MCF 10A (cell line): ENCODE data around the gene RAE1. TPM values are rescaled to one million over a fixed set of nuclear protein-coding genes. Genes with fewer than 3 reads are reported as not detected.

Experiments used
- BruUV-seq: library from RNA; stranded (reverse); fragments of 400-500 nt; replicated peaks from 2 replicates; lab custom pipeline; 2021; lab: Mats Ljungman, UMichigan
- CTCF ChIA-PET: fragments of 300-600 bp; sonication (Branson Sonifier 250); formaldehyde crosslinking; extraction: SDS; loops from one replicate; lab custom pipeline; 2021; ENCODE audit warnings: antibody characterized with exemption, inconsistent platforms; lab: Yijun Ruan, JAX
- POLR2A ChIA-PET: fragments of 300-600, 350-650 bp; sonication (Branson Sonifier 250); formaldehyde crosslinking; extraction: SDS; loops from one replicate; lab custom pipeline; 2020; ENCODE audit warnings: antibody characterized with exemption, inconsistent platforms; lab: Yijun Ruan, JAX
- DNase-seq: peaks from one replicate; pipeline ENCODE4 v3.0.0-alpha.2; 2018; ENCODE audit not compliant: unreplicated experiment
- H3K27ac Mint-ChIP-seq: one replicate; pipeline ENCODE4 v1.8.0; 2022; ENCODE audit warnings: mild to moderate bottlenecking, low read depth, mixed read lengths; ENCODE audit not compliant: unreplicated experiment
- H3K27me3 Mint-ChIP-seq: one replicate; pipeline ENCODE4 v1.8.0; 2022; ENCODE audit warnings: mixed read lengths; ENCODE audit not compliant: insufficient read depth, unreplicated experiment
- H3K36me3 Mint-ChIP-seq: one replicate; pipeline ENCODE4 v1.8.0; 2022; ENCODE audit warnings: mild to moderate bottlenecking, moderate library complexity, mixed read lengths; ENCODE audit not compliant: insufficient read depth, unreplicated experiment
- H3K4me1 Mint-ChIP-seq: one replicate; pipeline ENCODE4 v1.8.0; 2022; ENCODE audit warnings: mixed read lengths; ENCODE audit not compliant: insufficient read depth, unreplicated experiment
- H3K4me3 Mint-ChIP-seq: one replicate; pipeline ENCODE4 v1.8.0; 2022; ENCODE audit warnings: mild to moderate bottlenecking, moderate library complexity, mixed read lengths; ENCODE audit not compliant: unreplicated experiment
- H3K9me3 Mint-ChIP-seq: one replicate; pipeline ENCODE4 v1.8.0; 2022; ENCODE audit warnings: mixed read lengths; ENCODE audit not compliant: unreplicated experiment
- intact Hi-C: fragments of 100-400 bp; cut with micrococcal nuclease; formaldehyde crosslinking; loops from 2 replicates; pipeline ENCODE4 v1.14.1; 2022
- total RNA-seq: library from RNA; stranded (reverse); gene quantifications from 2 replicates; pipeline ENCODE4 v1.2.3, GENCODE V29; 2022
- TF ChIP-seq, protein P1 (sequence below): fragments of 200-600 bp; IDR thresholded peaks from one replicate; pipeline ENCODE4 v1.8.0; 2022; ENCODE audit warnings: antibody characterized with exemption, mild to moderate bottlenecking; ENCODE audit not compliant: unreplicated experiment

RAE1 gene
- total RNA-seq, 1 experiment from 2014 or later: 46.7 TPM

DNA sequence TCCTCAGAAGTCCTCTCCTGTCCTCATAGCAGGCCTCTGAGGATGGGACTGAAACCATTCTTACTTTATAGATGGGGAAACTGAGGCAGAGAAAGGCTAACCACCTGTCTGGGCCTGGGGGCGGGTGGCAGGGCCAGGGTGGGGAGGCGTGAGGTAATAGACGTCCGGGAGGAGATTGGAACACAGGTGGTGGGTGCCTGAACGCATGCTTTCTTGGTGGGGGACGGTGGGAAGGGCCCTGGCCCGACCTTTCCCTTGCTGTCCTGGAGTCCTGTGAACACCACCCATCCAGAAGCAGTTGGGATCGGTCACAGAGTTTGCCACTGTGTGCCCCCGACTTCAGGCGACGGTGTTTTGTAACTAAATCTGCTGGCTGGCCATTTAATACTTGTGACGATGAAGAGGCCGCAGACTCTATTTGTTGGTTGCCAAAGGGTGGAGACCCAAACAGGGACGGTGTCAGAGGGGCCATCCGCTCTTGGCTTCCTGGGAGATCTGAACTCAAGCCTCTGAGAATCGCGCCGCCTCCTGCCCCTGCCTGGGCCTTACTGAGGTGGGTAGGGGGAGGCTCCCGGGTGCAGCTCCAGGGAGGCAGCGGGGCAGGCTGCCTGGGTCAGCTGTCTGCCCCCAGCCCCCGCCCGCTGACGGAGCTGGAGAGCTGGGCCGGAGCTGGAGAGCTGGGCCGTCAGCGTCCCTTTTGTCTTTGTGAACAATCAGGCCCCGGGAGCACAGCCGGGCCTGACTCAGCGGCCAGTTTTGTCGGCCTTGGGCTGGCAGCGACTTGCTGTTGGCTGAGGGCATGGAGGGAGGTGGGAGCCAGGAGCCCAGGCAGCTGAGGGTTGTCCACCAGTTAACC is 44.3 kb downstream of the RAE1 start:
- ChIA-PET CTCF (interaction anchor here (0.7 to 1.6 kb wide), 4 partner anchors 12 to 100 kb away, joined by 3 to 6 read pairs (median 4); no protein-coding TSS in a partner anchor), POLR2A (interaction anchor here (0.6 kb wide), 1 partner anchor 44 kb away, joined by 3 read pairs; the partner anchor contains the start of gene RAE1)
- intact Hi-C loops: no loop called here
- Mint-ChIP-seq H3K36me3 (no peaks in the 10 kb centered on the region), H3K4me3 (no peak overlapping the region), H3K9me3 (no peaks in the 10 kb centered on the region), H3K4me1 (no peaks in the 10 kb centered on the region), H3K27me3 (no peaks in the 10 kb centered on the region), H3K27ac (no peak overlapping the region)
- BruUV-seq: no TSS peak
- DNase-seq: peak; percentile 18
- TF ChIP-seq, protein P1, sequence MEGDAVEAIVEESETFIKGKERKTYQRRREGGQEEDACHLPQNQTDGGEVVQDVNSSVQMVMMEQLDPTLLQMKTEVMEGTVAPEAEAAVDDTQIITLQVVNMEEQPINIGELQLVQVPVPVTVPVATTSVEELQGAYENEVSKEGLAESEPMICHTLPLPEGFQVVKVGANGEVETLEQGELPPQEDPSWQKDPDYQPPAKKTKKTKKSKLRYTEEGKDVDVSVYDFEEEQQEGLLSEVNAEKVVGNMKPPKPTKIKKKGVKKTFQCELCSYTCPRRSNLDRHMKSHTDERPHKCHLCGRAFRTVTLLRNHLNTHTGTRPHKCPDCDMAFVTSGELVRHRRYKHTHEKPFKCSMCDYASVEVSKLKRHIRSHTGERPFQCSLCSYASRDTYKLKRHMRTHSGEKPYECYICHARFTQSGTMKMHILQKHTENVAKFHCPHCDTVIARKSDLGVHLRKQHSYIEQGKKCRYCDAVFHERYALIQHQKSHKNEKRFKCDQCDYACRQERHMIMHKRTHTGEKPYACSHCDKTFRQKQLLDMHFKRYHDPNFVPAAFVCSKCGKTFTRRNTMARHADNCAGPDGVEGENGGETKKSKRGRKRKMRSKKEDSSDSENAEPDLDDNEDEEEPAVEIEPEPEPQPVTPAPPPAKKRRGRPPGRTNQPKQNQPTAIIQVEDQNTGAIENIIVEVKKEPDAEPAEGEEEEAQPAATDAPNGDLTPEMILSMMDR: no peak

DNA sequence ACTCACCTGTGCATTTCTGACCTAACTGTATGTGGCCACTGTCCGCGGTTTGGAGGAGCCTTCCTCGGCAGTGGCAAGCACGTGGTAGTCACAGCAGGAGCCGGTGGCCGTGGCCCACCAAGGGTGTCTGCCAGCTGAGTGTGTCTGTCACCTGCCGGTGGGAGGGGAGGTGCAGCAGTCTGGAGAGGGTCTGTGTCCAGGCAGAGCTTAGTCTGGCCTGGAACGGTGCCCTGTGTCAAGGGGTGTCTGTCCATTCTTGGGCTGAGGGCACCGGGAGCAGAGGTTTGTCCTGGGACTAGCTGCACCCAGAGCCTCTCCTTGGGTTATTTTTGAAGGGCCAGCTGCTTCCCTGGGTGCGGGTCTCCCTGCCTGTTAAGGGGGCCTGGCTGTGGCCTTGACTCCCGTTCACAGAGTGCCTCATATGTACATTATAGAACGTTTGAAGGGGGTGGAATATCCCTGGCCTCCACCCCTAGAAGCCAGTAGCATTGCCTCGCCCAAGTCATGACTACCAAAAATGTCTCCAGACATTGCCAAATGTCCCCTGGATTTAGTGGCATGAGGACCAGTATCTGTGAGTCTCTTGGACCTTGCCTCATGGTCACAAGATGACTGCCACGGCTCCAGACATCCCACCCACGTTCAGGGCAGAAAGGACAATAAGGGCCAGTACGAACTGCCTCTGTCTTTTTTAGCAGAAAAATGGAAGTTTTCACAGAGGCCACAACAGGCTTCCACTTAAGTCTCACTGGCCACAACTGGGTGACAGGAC is 45.3 kb downstream of the RAE1 start:
- Mint-ChIP-seq H3K9me3 (no peaks in the 10 kb centered on the region), H3K27ac (no peak overlapping the region), H3K4me1 (no peaks in the 10 kb centered on the region), H3K36me3 (no peaks in the 10 kb centered on the region), H3K27me3 (no peaks in the 10 kb centered on the region), H3K4me3 (no peak overlapping the region)
- ChIA-PET POLR2A (no interaction called here), CTCF (interaction anchor here (1.0 to 1.6 kb wide), 3 partner anchors 13 to 99 kb away, joined by 3 to 6 read pairs (median 6); no protein-coding TSS in a partner anchor)
- DNase-seq: no peak
- intact Hi-C loops: no loop called here
- no TSS peak for BruUV-seq
- TF ChIP-seq, protein P1: no peak

DNA sequence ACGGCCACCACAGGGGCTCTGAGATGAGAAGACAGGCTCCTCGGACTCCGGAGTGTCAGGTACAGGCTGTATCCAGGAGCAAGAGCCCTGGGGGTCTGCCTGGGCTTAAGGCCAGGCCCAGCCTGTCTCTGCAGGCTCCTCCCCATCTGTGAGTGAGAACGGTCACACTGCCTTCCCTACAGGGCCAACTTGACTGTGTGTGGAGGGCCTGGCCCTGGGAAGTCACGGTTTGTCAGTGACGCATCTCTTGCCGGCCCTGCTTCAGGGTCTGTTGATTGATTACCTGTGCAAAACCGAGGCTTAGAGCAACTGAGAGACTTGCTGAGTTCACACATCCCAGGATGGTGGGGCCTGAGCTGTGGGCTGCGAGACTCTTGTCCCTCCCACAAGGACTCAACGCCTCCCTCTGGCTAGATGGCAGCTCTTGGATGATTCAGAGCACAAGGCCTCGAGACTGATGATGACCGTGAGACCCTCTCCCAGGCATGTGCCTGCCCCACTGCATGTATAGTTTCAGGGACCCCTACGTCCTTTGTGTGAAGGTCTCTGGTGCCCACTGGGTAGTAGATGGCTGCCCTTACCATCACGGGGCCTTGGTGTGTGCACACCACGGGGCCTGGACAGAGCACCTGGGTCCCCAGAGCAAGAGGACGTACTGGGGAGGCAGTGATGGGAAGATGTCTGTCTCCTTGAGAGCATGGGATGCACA is 46.1 kb downstream of the RAE1 start:
- Mint-ChIP-seq H3K27ac (no peak overlapping the region), H3K36me3 (no peaks in the 10 kb centered on the region), H3K9me3 (no peaks in the 10 kb centered on the region), H3K4me1 (no peaks in the 10 kb centered on the region), H3K27me3 (no peaks in the 10 kb centered on the region), H3K4me3 (no peak overlapping the region)
- TF ChIP-seq, protein P1: no peak
- intact Hi-C loops: no loop called here
- DNase-seq: no peak
- POLR2A ChIA-PET: no interaction called here
- BruUV-seq: no TSS peak
- CTCF ChIA-PET: interaction anchor here (0.6 to 1.4 kb wide), 2 partner anchors 99 to 1082 kb away, joined by 4 to 5 read pairs; no protein-coding TSS in a partner anchor
